Mucosa of descending colon (tissue), 3 donors: ENCODE results near the gene TSPAN2. TPM values are rescaled to one million over a fixed set of nuclear protein-coding genes. Genes with fewer than 3 reads are reported as not detected.

Source experiments
- ATAC-seq: fragments of 200-7000 bp; cut with Tn5 transposase; one replicate; pipeline ENCODE4 v1.9.1; 2020; ENCODE audit warnings: mild to moderate bottlenecking, moderate library complexity
- DNase-seq, 3 donors: peaks; one replicate each; pipeline ENCODE4 v3.0.0-alpha.2; 2020
- H3K36me3 ChIP-seq: fragments of 200-600 bp; one replicate; pipeline ENCODE4 v1.8.0; 2021; ENCODE audit warnings: low read depth, mild to moderate bottlenecking
- H3K4me1 ChIP-seq: fragments of 200-600 bp; one replicate; pipeline ENCODE4 v1.8.0; 2021; ENCODE audit warnings: low read depth, mild to moderate bottlenecking
- H3K4me3 ChIP-seq: fragments of 200-600 bp; one replicate; pipeline ENCODE4 v1.8.0; 2021; ENCODE audit warnings: mild to moderate bottlenecking
- H3K9me3 ChIP-seq: fragments of 200-600 bp; one replicate; pipeline ENCODE4 v1.8.0; 2021; ENCODE audit warnings: mild to moderate bottlenecking
- CTCF ChIP-seq: fragments of 200-600 bp; IDR thresholded peaks from one replicate; pipeline ENCODE4 v1.8.0; 2022; ENCODE audit warnings: antibody characterized with exemption, mild to moderate bottlenecking
- intact Hi-C, 2 donors: fragments of 100-400 bp; cut with DNase I in 1 of 2; cut with micrococcal nuclease in 1 of 2; formaldehyde crosslinking; loops; one replicate each; pipeline versions ENCODE4 v1.11.0 to v1.11.1; 2022; cut with DNase I, micrococcal nuclease
- total RNA-seq, 3 donors: library from RNA; stranded (reverse); fragmentation: NEBNext Ultra II Directional in 2 of 3; extraction: Animal tissue kit (Norgen Biotek cat#: 25700) in 2 of 3; gene quantifications; one replicate each; pipeline versions ENCODE4 v1.2.1 to v1.2.4, GENCODE V29; 2021 to 2023
- donor health status: DM: no; HTN: no; CAD: no; lungs with moderate emphysema.
- donor health status: DM: no; HTN: no; CAD: no.
- donor health status: DM: no; HTN: yes; CAD: no.

Gene TSPAN2
- total RNA-seq, 3 donors from 2014 or later, result 4.3 to 84.2 (median 6.3) TPM

- Histone ChIP-seq H3K4me1 (peaks cover 4% of the 10 kb centered on the region), H3K4me3 (no peak overlapping the region), H3K9me3 (no peaks in the 10 kb centered on the region), H3K36me3 (no peaks in the 10 kb centered on the region)
- ATAC-seq, result no peak
- DNase-seq, result no peak
- TF ChIP-seq CTCF, result no peak
- intact Hi-C loops, result no loop called here
Measured at GRCh38 chr1:115060501-115060900, 28.8 kb downstream of the TSPAN2 start.

- peaks cover 4% of the 10 kb centered on the region for H3K4me1 ChIP-seq
- no peak for ATAC-seq
- no peaks in the 10 kb centered on the region for H3K9me3 ChIP-seq
- DNase-seq, result no peak
- H3K36me3 ChIP-seq, result no peaks in the 10 kb centered on the region
- intact Hi-C loops, result no loop called here
- TF ChIP-seq CTCF, result no peak
- no peak overlapping the region for H3K4me3 ChIP-seq
Measured at GRCh38 chr1:115059316-115059715, 30.0 kb downstream of the TSPAN2 start.

- H3K36me3 ChIP-seq, result no peaks in the 10 kb centered on the region
- no peak overlapping the region for H3K4me3 ChIP-seq
- intact Hi-C loops, result no loop called here
- no peak for DNase-seq
- no peaks in the 10 kb centered on the region for H3K9me3 ChIP-seq
- peak; percentile 51 for ATAC-seq
- no peak for TF ChIP-seq CTCF
- peaks cover 4% of the 10 kb centered on the region for H3K4me1 ChIP-seq
Measured at GRCh38 chr1:115057661-115058254, 31.5 kb downstream of the TSPAN2 start.

GRCh38 chr1:115056395-115056798, 32.9 kb downstream of the TSPAN2 start:
- Histone ChIP-seq H3K4me1 (no peaks in the 10 kb centered on the region), H3K9me3 (no peaks in the 10 kb centered on the region), H3K36me3 (no peaks in the 10 kb centered on the region), H3K4me3 (no peak overlapping the region)
- DNase-seq (peak in 2 of 3 donors; percentile 36 to 46), ATAC-seq (peak; percentile 47)
- intact Hi-C loops, result no loop called here
- TF ChIP-seq CTCF, result no peak

- no peaks in the 10 kb centered on the region for H3K36me3 ChIP-seq
- peak; percentile 65 for TF ChIP-seq CTCF
- peak in 1 of 3 donors; percentile 84 for DNase-seq
- H3K4me1 ChIP-seq, result no peaks in the 10 kb centered on the region
- peak; percentile 94 for ATAC-seq
- no peak overlapping the region for H3K4me3 ChIP-seq
- H3K9me3 ChIP-seq, result no peaks in the 10 kb centered on the region
- intact Hi-C loops, result no loop called here
Measured at GRCh38 chr1:115052454-115053083, 36.7 kb downstream of the TSPAN2 start.
